HG02852 (cell line): Measurements from ENCODE around the gene AMZ2.
"Not testable (repeated sequence)": the region's sequence is repeated elsewhere in the genome, so short reads cannot be mapped to it uniquely, and the experiment has no call there.

ENCODE experiments used
- ATAC-seq: cut with Tn5 transposase; IDR thresholded peaks from one replicate; pipeline ENCODE4 v1.9.1; 2021; ENCODE audit warnings: mild to moderate bottlenecking, moderate library complexity; ENCODE audit not compliant: unreplicated experiment

Gene AMZ2

GRCh38 chr17:68247445-68248198 is at the start of gene AMZ2:
TSS of gene AMZ2 (plus strand) at chr17:68248043. CDS start at chr17:68250188, 2,145 bp downstream.
- ATAC-seq = peak; percentile 86

GRCh38 chr17:68198931-68199836 is 48.7 kb upstream of the AMZ2 start:
- ATAC-seq = no peak

- no peak for ATAC-seq
These were observed 47.8 kb upstream of the AMZ2 start for GRCh38 chr17:68199837-68200688.

- peak; percentile 30 for ATAC-seq
These were observed 47.0 kb upstream of the AMZ2 start for GRCh38 chr17:68200689-68201417.

- ATAC-seq = not testable (repeated sequence)
These were observed 46.4 kb upstream of the AMZ2 start for GRCh38 chr17:68201418-68201771.

DNA sequence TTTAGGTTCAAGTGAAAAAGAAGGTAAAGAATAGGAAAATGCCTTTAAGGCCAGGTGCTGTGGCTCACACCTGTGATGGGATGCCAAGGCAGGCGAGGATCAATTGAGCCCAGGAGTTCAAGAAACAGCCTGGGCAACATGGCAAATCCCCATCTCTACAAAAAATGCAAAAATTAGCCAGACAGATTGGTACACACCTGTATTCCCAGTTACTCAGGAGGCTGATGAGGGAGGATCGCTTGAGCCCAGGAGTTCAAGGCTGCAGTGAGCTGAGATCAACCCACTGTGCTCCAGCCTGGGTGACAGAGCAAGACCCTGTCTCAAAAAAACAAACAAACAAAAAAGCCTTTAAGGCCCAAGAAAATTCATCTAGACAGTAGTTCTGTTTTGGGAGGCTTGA is 45.5 kb upstream of the AMZ2 start:
- ATAC-seq = not testable (repeated sequence)

DNA sequence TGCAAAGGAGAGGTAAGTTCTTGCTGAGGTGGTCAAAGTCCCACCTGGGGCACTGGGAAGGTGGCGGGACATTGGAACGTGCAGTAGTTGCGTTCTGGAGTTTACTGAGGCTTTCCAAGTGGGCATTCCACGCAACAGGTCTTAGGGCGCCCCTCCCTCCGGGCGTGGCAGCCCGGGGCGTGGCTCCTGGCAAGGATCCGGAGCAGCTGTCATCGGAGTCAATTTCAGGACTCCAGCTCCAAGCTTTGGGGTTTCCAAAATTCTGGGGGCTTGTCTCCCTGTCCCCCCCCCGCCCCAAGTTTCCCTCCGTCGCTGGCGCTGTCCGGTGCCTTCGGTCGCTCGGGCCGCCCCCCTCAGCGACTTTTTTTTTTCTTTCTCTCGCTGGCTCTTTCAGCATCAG is 43.1 kb upstream of the AMZ2 start:
- ATAC-seq = no peak

GRCh38 chr17:68205251-68205807 is 42.5 kb upstream of the AMZ2 start:
- ATAC-seq = peak; percentile 81

DNA sequence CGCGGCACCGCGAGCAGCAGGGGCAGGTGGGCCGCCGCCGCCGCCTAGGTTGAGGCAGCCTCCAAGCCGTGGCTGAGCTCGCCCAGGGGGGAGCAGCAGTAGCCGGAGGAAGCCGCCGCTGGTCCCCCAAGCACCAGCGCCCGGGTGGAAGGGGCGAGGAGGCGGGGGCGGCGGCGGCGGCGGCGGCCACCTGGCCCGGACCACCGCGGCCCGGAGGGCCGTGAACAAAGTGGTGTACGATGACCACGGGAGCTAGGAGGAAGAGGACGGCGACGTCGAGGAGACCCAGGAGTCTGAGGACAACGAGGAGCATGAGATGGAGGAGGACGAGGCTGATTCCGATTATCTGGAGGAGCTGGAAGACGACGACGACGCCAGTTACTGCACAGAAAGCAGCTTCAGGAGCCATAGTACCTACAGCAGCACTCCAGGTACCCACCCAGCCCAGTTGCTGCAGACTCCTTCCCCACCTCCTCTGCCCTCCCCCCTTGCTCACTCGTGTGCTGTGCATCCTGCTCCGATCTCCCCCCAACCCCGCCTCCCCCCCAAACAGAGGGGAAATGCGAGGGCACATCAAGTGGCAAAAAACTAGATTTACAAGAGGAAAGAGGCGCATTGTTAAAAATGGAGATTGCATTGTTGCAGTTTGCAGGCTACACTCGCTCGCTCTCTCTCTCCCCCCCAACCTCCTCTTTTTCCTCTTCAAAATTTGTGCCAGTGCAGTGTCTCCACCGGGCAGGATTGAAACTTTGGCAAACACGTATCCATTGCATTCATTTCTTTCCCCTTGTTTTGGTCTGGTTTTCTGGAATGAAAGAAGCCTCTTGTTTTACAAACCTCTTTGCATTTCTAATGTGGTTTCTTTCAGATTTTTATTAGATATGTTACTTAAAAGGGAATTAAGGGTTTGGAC is 41.8 kb upstream of the AMZ2 start:
- ATAC-seq = peak; percentile 40

DNA sequence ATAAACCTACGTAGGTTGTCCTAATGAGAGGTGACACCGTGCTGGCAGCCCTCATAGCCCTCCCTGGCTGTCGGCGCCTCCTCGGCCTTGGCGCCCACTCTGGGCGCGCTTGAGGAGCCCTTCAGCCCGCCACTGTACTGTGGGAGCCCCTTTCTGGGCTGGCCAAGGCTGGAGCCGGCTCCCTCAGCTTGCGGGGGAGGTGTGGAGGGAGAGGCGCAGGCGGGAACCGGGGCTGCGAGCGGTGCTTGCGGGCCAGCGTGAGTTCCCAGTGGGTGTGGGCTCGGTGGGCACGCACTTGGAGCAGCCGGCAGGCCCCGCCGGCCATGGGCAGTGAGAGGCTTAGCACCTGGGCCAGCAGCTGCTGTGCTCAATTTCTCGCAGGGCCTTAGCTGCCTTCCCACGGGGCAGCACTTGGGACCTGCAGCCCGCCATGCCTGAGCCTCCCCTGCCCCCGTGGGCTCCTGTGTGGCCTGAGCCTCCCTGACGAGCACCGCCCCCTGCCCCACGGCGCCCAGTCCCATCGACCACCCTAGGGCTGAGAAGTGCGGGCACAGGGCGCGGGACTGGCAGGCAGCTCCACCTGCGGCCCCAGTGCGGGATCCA is 40.1 kb upstream of the AMZ2 start:
- no peak for ATAC-seq

DNA sequence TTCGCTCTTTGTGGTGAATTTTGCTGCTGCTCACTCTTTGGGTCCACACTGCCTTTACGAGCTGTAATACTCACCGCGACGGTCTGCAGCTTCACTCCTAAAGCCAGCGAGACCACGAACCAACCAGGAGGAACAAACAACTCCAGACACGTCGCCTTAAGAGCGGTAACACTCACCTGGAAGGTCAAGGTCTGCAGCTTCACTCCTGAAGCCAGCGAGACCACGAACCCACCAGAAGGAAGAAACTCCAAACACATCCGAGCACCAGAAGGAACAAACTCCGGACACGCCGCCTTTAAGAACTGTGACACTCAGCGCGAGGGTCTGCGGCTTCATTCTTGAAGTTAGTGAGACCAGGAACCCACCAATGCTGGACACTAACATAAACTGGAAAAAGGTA is 39.2 kb upstream of the AMZ2 start:
- not testable (repeated sequence) for ATAC-seq

DNA sequence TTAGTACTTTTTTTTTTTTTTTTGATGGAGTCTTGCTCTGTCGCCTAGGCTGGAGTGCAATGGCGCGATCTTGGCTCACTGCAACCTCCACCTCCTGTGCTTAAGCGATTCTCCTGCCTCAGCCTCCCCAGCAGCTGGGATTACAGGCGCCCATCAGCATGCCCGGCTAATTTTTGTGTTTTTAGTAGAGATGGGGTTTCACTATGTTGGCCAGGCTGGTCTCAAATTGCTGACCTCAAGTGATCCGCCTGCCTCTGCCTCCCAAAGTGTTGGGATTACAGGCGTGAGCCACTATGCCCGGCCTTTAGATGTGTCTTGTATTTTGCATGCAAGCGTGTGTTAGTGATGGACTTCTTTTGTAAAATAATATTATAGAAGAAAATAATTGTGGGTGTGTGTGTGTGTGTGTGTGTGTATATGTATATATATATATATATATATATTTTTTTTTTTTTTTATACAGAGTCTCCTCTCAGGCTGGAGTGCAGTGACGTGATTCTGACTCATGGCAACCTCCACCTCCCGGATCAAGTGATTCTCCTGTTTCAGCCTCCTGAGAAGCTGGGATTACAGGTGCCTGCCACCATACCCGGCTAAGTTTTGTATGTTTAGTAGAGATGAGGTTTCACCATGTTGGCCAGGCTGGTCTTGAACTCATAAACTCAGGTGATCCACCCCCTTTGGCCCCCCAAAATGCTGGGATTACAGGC is 38.5 kb upstream of the AMZ2 start:
- not testable (repeated sequence) for ATAC-seq

- ATAC-seq = no peak
These were observed 37.1 kb upstream of the AMZ2 start for GRCh38 chr17:68210570-68211315.

- not testable (repeated sequence) for ATAC-seq
These were observed 34.1 kb upstream of the AMZ2 start for GRCh38 chr17:68213428-68214411.

- ATAC-seq = not testable (repeated sequence)
These were observed 32.4 kb upstream of the AMZ2 start for GRCh38 chr17:68215453-68215852.

- ATAC-seq = not testable (repeated sequence)
These were observed 28.4 kb upstream of the AMZ2 start for GRCh38 chr17:68219429-68219828.
